Measurements from ENCODE around the gene CCR2.

CCR2 gene

DNA sequence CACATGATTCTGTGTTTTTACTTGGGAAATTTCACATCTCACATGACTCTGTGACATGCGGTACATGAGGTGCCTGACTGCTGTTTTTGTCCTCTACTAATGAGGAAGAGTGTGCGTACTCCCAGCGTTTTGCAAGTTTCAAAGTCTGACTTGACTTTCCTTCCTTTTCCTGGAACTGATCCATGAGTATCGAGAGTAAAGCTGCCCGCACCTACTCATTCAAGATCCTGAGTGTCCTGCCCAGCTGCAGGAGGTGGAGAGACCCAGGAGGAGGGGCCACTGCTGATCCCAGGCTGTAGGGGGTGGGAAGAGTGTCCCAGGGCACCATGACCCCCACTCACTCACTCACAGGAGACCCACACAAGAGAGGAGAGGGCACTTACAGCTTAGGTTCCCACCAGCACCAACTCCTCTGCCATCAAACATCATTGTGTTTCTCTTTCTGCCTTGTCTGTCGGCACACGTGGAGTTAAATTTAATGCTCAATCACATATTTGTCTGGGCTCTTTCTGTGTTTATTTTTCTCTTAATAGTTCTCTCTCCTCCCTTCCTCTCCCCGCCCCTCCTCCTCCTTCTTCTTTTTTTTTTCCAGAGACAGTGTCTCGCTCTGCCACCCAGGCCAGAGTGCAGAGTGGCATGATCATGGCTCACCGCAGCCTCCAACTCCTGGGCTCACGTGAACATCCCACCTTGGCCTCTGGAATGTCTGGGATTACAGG is 51.5 kb downstream of the CCR2 start:
- DNase-seq (ENCODE audit: extremely low read depth, low read depth) = no peak
- TF ChIP-seq, protein P1, sequence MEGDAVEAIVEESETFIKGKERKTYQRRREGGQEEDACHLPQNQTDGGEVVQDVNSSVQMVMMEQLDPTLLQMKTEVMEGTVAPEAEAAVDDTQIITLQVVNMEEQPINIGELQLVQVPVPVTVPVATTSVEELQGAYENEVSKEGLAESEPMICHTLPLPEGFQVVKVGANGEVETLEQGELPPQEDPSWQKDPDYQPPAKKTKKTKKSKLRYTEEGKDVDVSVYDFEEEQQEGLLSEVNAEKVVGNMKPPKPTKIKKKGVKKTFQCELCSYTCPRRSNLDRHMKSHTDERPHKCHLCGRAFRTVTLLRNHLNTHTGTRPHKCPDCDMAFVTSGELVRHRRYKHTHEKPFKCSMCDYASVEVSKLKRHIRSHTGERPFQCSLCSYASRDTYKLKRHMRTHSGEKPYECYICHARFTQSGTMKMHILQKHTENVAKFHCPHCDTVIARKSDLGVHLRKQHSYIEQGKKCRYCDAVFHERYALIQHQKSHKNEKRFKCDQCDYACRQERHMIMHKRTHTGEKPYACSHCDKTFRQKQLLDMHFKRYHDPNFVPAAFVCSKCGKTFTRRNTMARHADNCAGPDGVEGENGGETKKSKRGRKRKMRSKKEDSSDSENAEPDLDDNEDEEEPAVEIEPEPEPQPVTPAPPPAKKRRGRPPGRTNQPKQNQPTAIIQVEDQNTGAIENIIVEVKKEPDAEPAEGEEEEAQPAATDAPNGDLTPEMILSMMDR (IDR thresholded peaks at IDR 0.05; ENCODE audit: low read depth, low read length) = no peak

DNA sequence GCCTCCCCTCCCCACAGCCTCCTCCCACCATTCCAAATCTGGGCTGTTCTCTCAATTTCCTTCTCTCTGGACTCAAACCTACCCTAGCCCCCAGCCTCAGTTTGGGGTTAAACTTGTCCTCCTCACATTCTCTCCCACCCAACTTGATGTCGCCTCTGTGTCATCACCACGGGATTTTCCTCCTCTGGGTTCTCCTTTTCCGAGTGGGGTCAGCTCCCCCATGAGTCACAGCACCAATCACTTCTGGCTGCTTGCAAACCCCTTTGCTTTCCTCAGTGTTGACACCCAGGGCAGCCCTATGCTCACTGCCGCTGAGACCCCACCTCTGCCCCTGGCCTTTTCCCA is 52.5 kb downstream of the CCR2 start:
- DNase-seq (ENCODE audit: extremely low read depth, low read depth) = no peak

DNA sequence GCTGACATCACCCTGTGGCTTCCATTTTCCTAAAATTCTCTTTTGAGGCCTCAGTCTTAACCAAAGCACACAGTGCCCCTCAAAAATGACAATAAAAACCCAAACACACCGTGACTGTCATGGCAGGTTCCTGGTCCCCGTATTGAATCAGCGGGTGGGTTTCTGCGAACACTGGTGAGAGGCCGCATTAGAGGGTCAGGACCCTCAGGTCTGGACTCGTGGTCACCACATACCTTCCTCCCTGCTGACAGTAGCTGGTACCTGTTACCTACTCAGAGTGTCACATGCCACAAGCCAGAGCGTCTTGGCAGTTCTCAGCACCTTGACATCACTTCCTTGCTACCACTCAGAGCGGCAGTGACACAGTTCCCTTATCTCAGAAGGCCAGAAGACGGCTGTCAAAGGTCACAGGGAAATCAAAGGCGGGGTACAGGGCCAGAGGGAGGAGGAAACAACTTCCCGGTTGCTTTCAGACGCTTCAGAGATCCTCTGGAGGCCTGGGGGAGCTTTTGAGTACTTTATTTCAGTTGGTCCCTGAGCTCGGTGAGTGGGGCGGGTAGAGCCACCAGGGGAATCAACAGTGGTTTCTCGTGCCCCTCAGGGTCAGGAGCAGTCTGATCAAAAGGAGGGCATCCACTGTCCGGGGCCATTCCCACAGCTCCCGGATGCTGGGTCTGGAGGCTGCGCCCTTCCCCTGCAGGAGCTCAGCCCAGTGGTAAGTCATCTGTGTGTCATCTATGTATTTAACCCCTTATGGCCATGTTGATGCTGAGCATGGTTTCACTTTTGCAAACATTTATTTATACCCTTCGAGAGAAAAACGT is 53.1 kb downstream of the CCR2 start, which contains the start of the genes CCR5AS and CCRL2:
Gene CCR5AS (minus strand): TSS at position 279 of the 824 bp plus-strand sequence.
Gene CCRL2 (plus strand): TSS at position 472 of the 824 bp plus-strand sequence. CDS start 821 bp downstream, outside the sequence.
- DNase-seq (ENCODE audit: extremely low read depth, low read depth) = no peak

More for the DNA sequence above, 52.5 kb downstream of the CCR2 start:
- TF ChIP-seq, protein P1 (IDR thresholded peaks at IDR 0.05; ENCODE audit: low read depth, low read length) = no peak

DNA sequence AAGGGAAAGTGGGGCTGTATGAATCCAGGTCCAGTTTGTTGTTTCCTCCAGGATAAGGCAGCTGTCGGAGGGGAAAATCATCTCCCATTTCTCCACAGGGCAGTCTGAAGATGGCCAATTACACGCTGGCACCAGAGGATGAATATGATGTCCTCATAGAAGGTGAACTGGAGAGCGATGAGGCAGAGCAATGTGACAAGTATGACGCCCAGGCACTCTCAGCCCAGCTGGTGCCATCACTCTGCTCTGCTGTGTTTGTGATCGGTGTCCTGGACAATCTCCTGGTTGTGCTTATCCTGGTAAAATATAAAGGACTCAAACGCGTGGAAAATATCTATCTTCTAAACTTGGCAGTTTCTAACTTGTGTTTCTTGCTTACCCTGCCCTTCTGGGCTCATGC is 54.1 kb downstream of the CCR2 start:
- DNase-seq (ENCODE audit: extremely low read depth, low read depth) = no peak
- TF ChIP-seq, protein P1 (IDR thresholded peaks at IDR 0.05; ENCODE audit: low read depth, low read length) = no peak

More for the DNA sequence above, 53.1 kb downstream of the CCR2 start, which contains the start of the genes CCR5AS and CCRL2:
- TF ChIP-seq, protein P1 (IDR thresholded peaks at IDR 0.05; ENCODE audit: low read depth, low read length) = no peak

DNA sequence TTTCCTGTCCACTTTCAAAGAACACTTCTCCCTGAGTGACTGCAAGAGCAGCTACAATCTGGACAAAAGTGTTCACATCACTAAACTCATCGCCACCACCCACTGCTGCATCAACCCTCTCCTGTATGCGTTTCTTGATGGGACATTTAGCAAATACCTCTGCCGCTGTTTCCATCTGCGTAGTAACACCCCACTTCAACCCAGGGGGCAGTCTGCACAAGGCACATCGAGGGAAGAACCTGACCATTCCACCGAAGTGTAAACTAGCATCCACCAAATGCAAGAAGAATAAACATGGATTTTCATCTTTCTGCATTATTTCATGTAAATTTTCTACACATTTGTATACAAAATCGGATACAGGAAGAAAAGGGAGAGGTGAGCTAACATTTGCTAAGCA is 54.9 kb downstream of the CCR2 start:
- TF ChIP-seq, protein P1 (IDR thresholded peaks at IDR 0.05; ENCODE audit: low read depth, low read length) = no peak
- no peak for DNase-seq (ENCODE audit: extremely low read depth, low read depth)

DNA sequence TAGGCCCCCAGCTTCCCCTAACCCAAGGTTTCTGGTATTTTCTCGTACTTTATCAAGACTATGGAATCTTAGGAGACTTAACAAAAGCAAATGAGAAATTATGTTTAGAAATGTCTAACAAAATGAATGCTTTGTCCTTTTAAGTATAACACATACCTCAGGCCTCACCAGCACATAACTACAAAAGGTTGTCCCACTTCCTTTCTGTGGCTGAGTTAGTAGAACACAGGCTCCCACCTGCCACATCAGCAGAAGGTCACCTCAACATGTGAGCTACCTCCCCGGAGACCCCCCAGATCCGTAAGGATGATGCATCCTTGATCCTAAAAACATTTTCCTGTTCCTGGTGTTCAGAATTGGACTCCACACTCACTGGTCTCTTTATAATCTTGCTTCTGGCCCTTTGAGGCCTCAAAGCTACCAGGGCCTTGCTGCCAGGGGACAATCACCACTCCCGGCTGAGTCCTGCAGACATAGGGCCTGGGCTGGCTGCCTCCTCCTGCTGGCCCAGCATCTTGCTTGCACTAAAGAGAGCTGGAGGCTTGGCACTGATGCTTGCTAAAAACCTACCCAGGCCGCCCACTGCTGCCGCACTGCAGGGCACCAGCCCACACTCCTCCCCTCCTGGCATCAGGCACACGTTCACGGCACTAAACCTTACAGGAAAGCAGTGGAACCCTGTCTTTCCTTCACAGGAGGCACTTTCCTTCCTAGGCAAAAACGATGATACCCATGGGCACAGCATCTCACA is 56.0 kb downstream of the CCR2 start:
- DNase-seq (ENCODE audit: extremely low read depth, low read depth) = no peak
- TF ChIP-seq, protein P1 (IDR thresholded peaks at IDR 0.05; ENCODE audit: low read depth, low read length) = no peak

Data from AG09319 (cell line).